ENCODE results near the gene PIK3C2B. TPM values are rescaled to one million over a fixed set of nuclear protein-coding genes. Genes with fewer than 3 reads are reported as not detected.

PIK3C2B gene
- total and polyA plus RNA-seq, 4 donors = 11.9 to 37.6 (median 25.0) TPM

DNA sequence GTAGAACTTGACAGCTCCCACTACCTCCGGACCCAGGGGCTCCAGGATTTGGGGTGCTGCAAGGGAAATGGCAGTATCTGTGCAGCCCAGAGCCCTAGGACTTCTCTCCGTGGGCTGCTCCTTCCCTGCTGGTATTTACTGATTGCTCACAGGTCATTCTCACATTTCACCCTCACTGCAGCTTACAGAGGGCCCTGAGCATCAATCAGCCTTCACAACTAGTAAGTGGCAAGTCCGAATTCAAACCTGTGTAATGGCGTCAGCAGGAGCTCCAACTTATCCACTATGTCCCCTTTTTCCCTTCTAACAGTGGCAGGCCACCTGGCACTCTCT, 32.4 kb downstream of the PIK3C2B start:
- TF ChIP-seq, protein P1, sequence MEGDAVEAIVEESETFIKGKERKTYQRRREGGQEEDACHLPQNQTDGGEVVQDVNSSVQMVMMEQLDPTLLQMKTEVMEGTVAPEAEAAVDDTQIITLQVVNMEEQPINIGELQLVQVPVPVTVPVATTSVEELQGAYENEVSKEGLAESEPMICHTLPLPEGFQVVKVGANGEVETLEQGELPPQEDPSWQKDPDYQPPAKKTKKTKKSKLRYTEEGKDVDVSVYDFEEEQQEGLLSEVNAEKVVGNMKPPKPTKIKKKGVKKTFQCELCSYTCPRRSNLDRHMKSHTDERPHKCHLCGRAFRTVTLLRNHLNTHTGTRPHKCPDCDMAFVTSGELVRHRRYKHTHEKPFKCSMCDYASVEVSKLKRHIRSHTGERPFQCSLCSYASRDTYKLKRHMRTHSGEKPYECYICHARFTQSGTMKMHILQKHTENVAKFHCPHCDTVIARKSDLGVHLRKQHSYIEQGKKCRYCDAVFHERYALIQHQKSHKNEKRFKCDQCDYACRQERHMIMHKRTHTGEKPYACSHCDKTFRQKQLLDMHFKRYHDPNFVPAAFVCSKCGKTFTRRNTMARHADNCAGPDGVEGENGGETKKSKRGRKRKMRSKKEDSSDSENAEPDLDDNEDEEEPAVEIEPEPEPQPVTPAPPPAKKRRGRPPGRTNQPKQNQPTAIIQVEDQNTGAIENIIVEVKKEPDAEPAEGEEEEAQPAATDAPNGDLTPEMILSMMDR (IDR thresholded peaks at IDR 0.05; ENCODE audit: control extremely low read depth, extremely low read depth) = no peak
- Histone ChIP-seq H3K4me3 (no peak overlapping the region), H3K27ac (ENCODE audit: low read depth in 1 of 2, low read length in 1 of 2) (peak overlapping the region; percentile 34 to 83), H3K27me3 (ENCODE audit: control insufficient read depth in 3 of 3, insufficient read depth in 3 of 3, low read length in 2 of 3) (no peaks in the 10 kb centered on the region), H3K9ac (ENCODE audit: insufficient read depth in 1 of 2, low read length in 2 of 2) (no peak overlapping the region), H3K9me3 (ENCODE audit: control insufficient read depth in 4 of 4, insufficient read depth in 3 of 4, low read length in 3 of 4) (no peaks in the 10 kb centered on the region), H3K36me3 (ENCODE audit: control insufficient read depth in 4 of 4, insufficient read depth in 4 of 4, low read length in 4 of 4) (peaks cover 0 to 31% (median 4%) of the 10 kb centered on the region in 4 donors), H3K4me1 (ENCODE audit: control insufficient read depth in 5 of 5, insufficient read depth in 5 of 5, low read length in 5 of 5) (peaks cover 0 to 34% (median 15%) of the 10 kb centered on the region in 5 donors)
- ATAC-seq (ENCODE audit: insufficient read depth, low FRiP score) (no peak), DNase-seq (no peak)
- WGBS, 2 donors = 55 to 58% methylated on average over 4 of the region's 4 CpGs

DNA sequence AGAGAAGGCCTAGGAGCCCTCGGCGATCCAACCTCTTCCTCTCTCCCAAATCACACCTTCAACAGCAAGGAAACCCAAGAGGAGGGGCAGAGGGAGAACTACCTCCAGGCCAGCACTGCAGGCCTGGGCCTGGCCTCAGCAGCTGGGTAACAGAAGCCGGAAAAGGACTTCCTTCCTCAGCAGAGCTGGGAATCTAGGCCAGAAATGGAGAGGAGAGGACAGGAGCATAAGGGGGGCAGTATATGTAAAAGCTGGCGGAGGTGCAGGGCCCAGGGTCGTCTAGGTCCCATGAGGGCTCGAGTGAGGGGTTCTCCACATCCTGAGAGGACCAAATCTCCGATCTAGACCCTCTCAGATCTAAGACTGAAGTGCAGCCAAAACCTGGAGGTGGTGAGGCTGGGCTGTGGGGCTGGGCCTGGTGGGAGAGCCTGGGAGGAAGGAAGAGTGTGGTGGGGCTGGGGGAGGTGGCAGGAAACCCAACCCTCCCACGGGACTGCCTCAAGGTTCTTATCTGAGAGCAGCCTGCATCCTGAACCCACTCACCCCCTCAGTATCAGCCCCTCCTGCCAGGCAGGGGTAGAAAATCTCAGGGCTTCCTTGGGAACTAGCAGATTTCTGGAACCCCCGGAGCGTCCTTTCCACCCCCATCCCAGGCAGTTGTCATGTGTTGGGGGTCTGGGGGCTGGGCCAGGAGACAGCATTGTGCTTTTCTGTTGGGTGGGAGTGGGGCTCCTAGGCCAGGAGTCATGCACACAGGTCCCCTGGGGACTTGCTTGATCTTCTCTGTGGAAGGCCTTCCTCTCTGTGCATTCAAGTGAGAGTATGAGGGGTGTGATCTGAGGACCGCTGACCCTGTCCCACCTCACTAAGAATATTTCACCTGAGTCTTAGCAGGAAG, 33.0 kb downstream of the PIK3C2B start:
- Histone ChIP-seq H3K9ac (ENCODE audit: insufficient read depth in 1 of 2, low read length in 2 of 2) (no peak overlapping the region), H3K9me3 (ENCODE audit: control insufficient read depth in 4 of 4, insufficient read depth in 3 of 4, low read length in 3 of 4) (no peaks in the 10 kb centered on the region), H3K4me3 (no peak overlapping the region), H3K27me3 (ENCODE audit: control insufficient read depth in 3 of 3, insufficient read depth in 3 of 3, low read length in 2 of 3) (no peaks in the 10 kb centered on the region), H3K27ac (ENCODE audit: low read depth in 1 of 2, low read length in 1 of 2) (peak overlapping the region; percentile 34 to 83), H3K36me3 (ENCODE audit: control insufficient read depth in 4 of 4, insufficient read depth in 4 of 4, low read length in 4 of 4) (peaks cover 0 to 34% (median 4%) of the 10 kb centered on the region in 4 donors), H3K4me1 (ENCODE audit: control insufficient read depth in 5 of 5, insufficient read depth in 5 of 5, low read length in 5 of 5) (peaks cover 0 to 34% (median 21%) of the 10 kb centered on the region in 5 donors)
- TF ChIP-seq, protein P1 (IDR thresholded peaks at IDR 0.05; ENCODE audit: control extremely low read depth, extremely low read depth) = no peak
- peak; percentile 35 for ATAC-seq (ENCODE audit: insufficient read depth, low FRiP score)
- peak in 2 of 3 donors; percentile 30 to 50 for DNase-seq
- 15 to 47% methylated on average over 11 of the region's 11 CpGs for WGBS, 2 donors

DNA sequence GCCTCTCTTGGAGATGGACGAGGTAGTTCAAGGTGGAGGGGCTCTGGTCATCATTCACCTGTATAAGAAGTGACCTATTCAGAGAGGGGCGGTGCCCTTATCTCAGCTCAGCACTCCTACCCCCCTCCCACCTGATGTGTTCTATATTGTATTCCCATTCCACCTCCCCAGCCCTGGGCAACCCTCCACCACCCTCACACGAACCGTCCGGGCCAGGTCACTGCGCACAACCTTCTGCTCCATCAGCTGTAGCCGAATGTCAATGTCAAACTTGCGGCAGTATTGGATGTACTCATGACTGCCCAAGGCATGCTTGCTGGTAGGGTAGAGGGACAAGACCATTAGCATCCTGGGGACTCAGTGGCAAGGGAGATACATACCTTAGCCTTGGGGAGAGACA, 34.3 kb downstream of the PIK3C2B start:
- TF ChIP-seq, protein P1 (IDR thresholded peaks at IDR 0.05; ENCODE audit: control extremely low read depth, extremely low read depth) = no peak
- Histone ChIP-seq H3K4me1 (ENCODE audit: control insufficient read depth in 5 of 5, insufficient read depth in 5 of 5, low read length in 5 of 5) (peaks cover 0 to 26% (median 14%) of the 10 kb centered on the region in 5 donors), H3K36me3 (ENCODE audit: control insufficient read depth in 4 of 4, insufficient read depth in 4 of 4, low read length in 4 of 4) (peaks cover 0 to 39% (median 5%) of the 10 kb centered on the region in 4 donors), H3K4me3 (no peak overlapping the region), H3K27ac (ENCODE audit: low read depth in 1 of 2, low read length in 1 of 2) (peak overlapping the region in 1 of 2 donors; percentile 62), H3K9ac (ENCODE audit: insufficient read depth in 1 of 2, low read length in 2 of 2) (no peak overlapping the region), H3K9me3 (ENCODE audit: control insufficient read depth in 4 of 4, insufficient read depth in 3 of 4, low read length in 3 of 4) (no peaks in the 10 kb centered on the region), H3K27me3 (ENCODE audit: control insufficient read depth in 3 of 3, insufficient read depth in 3 of 3, low read length in 2 of 3) (no peaks in the 10 kb centered on the region)
- ATAC-seq (ENCODE audit: insufficient read depth, low FRiP score) (no peak), DNase-seq (no peak)
- 96 to 98% methylated on average over 8 of the region's 8 CpGs for WGBS, 2 donors

Measured in lung (tissue), 12 donors.